ENCODE data around the gene RBMS1. TPM values are rescaled to one million over a fixed set of nuclear protein-coding genes. Genes with fewer than 3 reads are reported as not detected.

The RBMS1 gene
- total and polyA plus RNA-seq, 2 of the 13 experiments (the other 11 are each of a cell fraction or from before 2014, with no cell fraction given), result 55.5 to 110 TPM

GRCh38 chr2:160269803-160270570 lies 223.6 kb downstream of the RBMS1 start (continued):
- TF ChIP-seq NFAT5 (CRISPR knock-in tag; IDR thresholded peaks at IDR 0.05) (peak; percentile 72; the same call in 1 of the 2 replicates), ZNF12 (CRISPR knock-in tag; IDR thresholded peaks at IDR 0.05) (peak; percentile 20; the same call in 1 of the 2 replicates), ARHGAP35 (CRISPR knock-in tag; IDR thresholded peaks at IDR 0.05; ENCODE audit: borderline replicate concordance) (no peak), ZFP36 (IDR thresholded peaks at IDR 0.05; ENCODE audit: borderline replicate concordance, low read depth, low read length, partially characterized antibody) (no peak), ZMYM3 (CRISPR knock-in tag; IDR thresholded peaks at IDR 0.05) (peak; percentile 13; the same call in 1 of the 2 replicates), NCOA1 (CRISPR knock-in tag; IDR thresholded peaks at IDR 0.05) (peak; percentile 67; the same call in 1 of the 2 replicates), TIGD3 (CRISPR knock-in tag; IDR thresholded peaks at IDR 0.05; ENCODE audit: borderline replicate concordance) (no peak), ZNF326 (CRISPR knock-in tag; IDR thresholded peaks at IDR 0.05; ENCODE audit: borderline replicate concordance) (no peak), ELF4 (CRISPR knock-in tag; IDR thresholded peaks at IDR 0.05; ENCODE audit: borderline replicate concordance) (no peak), ZFY (CRISPR knock-in tag; IDR thresholded peaks at IDR 0.05) (peak; percentile 83), CBX1 (IDR thresholded peaks at IDR 0.05; ENCODE audit: low read depth) (peak; percentile 67), AKAP8 (CRISPR knock-in tag; IDR thresholded peaks at IDR 0.05) (peak; percentile 64; the same call in 1 of the 2 replicates), ZNF138 (CRISPR knock-in tag; IDR thresholded peaks at IDR 0.05; ENCODE audit: low read depth) (no peak)
- TF ChIP-seq, protein P1, sequence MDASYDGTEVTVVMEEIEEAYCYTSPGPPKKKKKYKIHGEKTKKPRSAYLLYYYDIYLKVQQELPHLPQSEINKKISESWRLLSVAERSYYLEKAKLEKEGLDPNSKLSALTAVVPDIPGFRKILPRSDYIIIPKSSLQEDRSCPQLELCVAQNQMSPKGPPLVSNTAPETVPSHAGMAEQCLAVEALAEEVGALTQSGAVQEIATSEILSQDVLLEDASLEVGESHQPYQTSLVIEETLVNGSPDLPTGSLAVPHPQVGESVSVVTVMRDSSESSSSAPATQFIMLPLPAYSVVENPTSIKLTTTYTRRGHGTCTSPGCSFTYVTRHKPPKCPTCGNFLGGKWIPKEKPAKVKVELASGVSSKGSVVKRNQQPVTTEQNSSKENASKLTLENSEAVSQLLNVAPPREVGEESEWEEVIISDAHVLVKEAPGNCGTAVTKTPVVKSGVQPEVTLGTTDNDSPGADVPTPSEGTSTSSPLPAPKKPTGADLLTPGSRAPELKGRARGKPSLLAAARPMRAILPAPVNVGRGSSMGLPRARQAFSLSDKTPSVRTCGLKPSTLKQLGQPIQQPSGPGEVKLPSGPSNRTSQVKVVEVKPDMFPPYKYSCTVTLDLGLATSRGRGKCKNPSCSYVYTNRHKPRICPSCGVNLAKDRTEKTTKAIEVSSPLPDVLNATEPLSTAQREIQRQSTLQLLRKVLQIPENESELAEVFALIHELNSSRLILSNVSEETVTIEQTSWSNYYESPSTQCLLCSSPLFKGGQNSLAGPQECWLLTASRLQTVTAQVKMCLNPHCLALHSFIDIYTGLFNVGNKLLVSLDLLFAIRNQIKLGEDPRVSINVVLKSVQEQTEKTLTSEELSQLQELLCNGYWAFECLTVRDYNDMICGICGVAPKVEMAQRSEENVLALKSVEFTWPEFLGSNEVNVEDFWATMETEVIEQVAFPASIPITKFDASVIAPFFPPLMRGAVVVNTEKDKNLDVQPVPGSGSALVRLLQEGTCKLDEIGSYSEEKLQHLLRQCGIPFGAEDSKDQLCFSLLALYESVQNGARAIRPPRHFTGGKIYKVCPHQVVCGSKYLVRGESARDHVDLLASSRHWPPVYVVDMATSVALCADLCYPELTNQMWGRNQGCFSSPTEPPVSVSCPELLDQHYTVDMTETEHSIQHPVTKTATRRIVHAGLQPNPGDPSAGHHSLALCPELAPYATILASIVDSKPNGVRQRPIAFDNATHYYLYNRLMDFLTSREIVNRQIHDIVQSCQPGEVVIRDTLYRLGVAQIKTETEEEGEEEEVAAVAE (CRISPR knock-in tag; IDR thresholded peaks at IDR 0.05; ENCODE audit: borderline replicate concordance), result no peak
- TF ChIP-seq, protein P2, sequence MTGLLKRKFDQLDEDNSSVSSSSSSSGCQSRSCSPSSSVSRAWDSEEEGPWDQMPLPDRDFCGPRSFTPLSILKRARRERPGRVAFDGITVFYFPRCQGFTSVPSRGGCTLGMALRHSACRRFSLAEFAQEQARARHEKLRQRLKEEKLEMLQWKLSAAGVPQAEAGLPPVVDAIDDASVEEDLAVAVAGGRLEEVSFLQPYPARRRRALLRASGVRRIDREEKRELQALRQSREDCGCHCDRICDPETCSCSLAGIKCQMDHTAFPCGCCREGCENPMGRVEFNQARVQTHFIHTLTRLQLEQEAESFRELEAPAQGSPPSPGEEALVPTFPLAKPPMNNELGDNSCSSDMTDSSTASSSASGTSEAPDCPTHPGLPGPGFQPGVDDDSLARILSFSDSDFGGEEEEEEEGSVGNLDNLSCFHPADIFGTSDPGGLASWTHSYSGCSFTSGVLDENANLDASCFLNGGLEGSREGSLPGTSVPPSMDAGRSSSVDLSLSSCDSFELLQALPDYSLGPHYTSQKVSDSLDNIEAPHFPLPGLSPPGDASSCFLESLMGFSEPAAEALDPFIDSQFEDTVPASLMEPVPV (CRISPR knock-in tag; IDR thresholded peaks at IDR 0.05), result peak; percentile 92; the same call in 1 of the 2 replicates

Measured in HepG2 (cell line).